WTC11 (cell line): ENCODE data around the gene ZNF30. TPM values are rescaled to one million over a fixed set of nuclear protein-coding genes. Genes with fewer than 3 reads are reported as not detected.

Experiments
- ATAC-seq: fragments of 200-7000 bp; cut with Tn5 transposase; 2 replicates; pipeline ENCODE4 v1.10.0; 2021; ENCODE audit warnings: mild to moderate bottlenecking, moderate library complexity
- CTCF ChIA-PET: fragments of 300-600 bp; sonication (Branson Sonifier 250); formaldehyde crosslinking; loops from one replicate; lab custom pipeline; 2021; ENCODE audit warnings: antibody characterized with exemption; lab: Charles Lee
- POLR2A ChIA-PET: fragments of 350-600 bp; sonication (Branson Sonifier 250); formaldehyde crosslinking; loops from one replicate; lab custom pipeline; 2021; ENCODE audit warnings: antibody characterized with exemption; lab: Charles Lee
- DNase-seq: peaks from one replicate; pipeline ENCODE4 v3.0.0; 2021; ENCODE audit warnings: low spot score
- H3K27ac Mint-ChIP-seq: 2 replicates; pipeline ENCODE4 v1.8.0; 2021; ENCODE audit warnings: mixed read lengths
- H3K27me3 Mint-ChIP-seq: 2 replicates; pipeline ENCODE4 v1.8.0; 2021; ENCODE audit warnings: low read depth, mild to moderate bottlenecking, moderate library complexity, mixed read lengths
- H3K36me3 Mint-ChIP-seq: 2 replicates; pipeline ENCODE4 v1.8.0; 2021; ENCODE audit warnings: mixed read lengths
- H3K4me1 Mint-ChIP-seq: 2 replicates; pipeline ENCODE4 v1.8.0; 2022; ENCODE audit warnings: mixed read lengths
- H3K4me3 Mint-ChIP-seq: 2 replicates; pipeline ENCODE4 v1.8.0; 2021; ENCODE audit warnings: mild to moderate bottlenecking, moderate library complexity, mixed read lengths
- H3K9me3 Mint-ChIP-seq: 2 replicates; pipeline ENCODE4 v1.8.0; 2021; ENCODE audit warnings: mixed read lengths
- ATF1 ChIP-seq: sonication (generic); formaldehyde crosslinking; IDR thresholded peaks from 2 replicates; pipeline ENCODE4 v1.8.1; 2023; ENCODE audit warnings: mild to moderate bottlenecking, moderate library complexity, missing genetic modification reagents
- CBFB ChIP-seq: sonication (generic); formaldehyde crosslinking; IDR thresholded peaks from 2 replicates; pipeline ENCODE4 v1.8.1; 2022; ENCODE audit warnings: mild to moderate bottlenecking, low read depth, missing genetic modification reagents
- CREB1 ChIP-seq: sonication (generic); formaldehyde crosslinking; IDR thresholded peaks from 2 replicates; pipeline ENCODE4 v1.8.0; 2023; ENCODE audit warnings: mild to moderate bottlenecking, missing genetic modification reagents
- FOXK1 ChIP-seq: sonication (generic); formaldehyde crosslinking; IDR thresholded peaks from 2 replicates; pipeline ENCODE4 v1.8.0; 2022; ENCODE audit warnings: mild to moderate bottlenecking, moderate library complexity, missing genetic modification reagents
- FOXP1 ChIP-seq: sonication (generic); formaldehyde crosslinking; IDR thresholded peaks from 2 replicates; pipeline ENCODE4 v1.8.0; 2022; ENCODE audit warnings: missing genetic modification reagents, mild to moderate bottlenecking, moderate library complexity, borderline replicate concordance
- IRF2 ChIP-seq: sonication (generic); formaldehyde crosslinking; IDR thresholded peaks from 2 replicates; pipeline ENCODE4 v1.8.0; 2022; ENCODE audit warnings: low read depth, missing genetic modification reagents, borderline replicate concordance
- KAT7 ChIP-seq: sonication (generic); formaldehyde crosslinking; IDR thresholded peaks from 2 replicates; pipeline ENCODE4 v1.8.1; 2023; ENCODE audit warnings: missing genetic modification reagents, mild to moderate bottlenecking, borderline replicate concordance
- MXD4 ChIP-seq: fragments of 250-450 bp; sonication (Bioruptor Pico); IDR thresholded peaks from 2 replicates; pipeline ENCODE4 v1.8.0; 2021; ENCODE audit warnings: mild to moderate bottlenecking, moderate library complexity, borderline replicate concordance
- NFATC4 ChIP-seq: fragments of 250-450 bp; sonication (Bioruptor Pico); IDR thresholded peaks from 2 replicates; pipeline ENCODE4 v1.9.0; 2021; ENCODE audit warnings: mild to moderate bottlenecking
- NR1H2 ChIP-seq: sonication (generic); formaldehyde crosslinking; IDR thresholded peaks from 2 replicates; pipeline ENCODE4 v1.9.0; 2021; ENCODE audit warnings: mild to moderate bottlenecking, moderate library complexity, missing genetic modification reagents
- NR3C1 ChIP-seq: sonication (generic); formaldehyde crosslinking; conservative IDR thresholded peaks from 2 replicates; pipeline ENCODE4 v1.8.1; 2023; ENCODE audit warnings: low read depth, mild to moderate bottlenecking, missing genetic modification reagents
- SMAD4 ChIP-seq: sonication (generic); formaldehyde crosslinking; IDR thresholded peaks from 2 replicates; pipeline ENCODE4 v1.8.0; 2022; ENCODE audit warnings: mild to moderate bottlenecking, missing genetic modification reagents
- ZNF423 ChIP-seq: fragments of 250-450 bp; sonication (Bioruptor Pico); IDR thresholded peaks from 2 replicates; pipeline ENCODE4 v2.1.2; 2022; ENCODE audit warnings: mild to moderate bottlenecking, moderate library complexity
- total RNA-seq: library from RNA; stranded (reverse); gene quantifications from 3 replicates; pipeline ENCODE4 v1.2.3, GENCODE V29; 2021
- TF ChIP-seq, protein P1 (sequence below): fragments of 200-600 bp; IDR thresholded peaks from 2 replicates; pipeline ENCODE4 v1.8.0; 2022; ENCODE audit warnings: antibody characterized with exemption
- TF ChIP-seq, protein P2 (sequence below): sonication (generic); formaldehyde crosslinking; IDR thresholded peaks from 2 replicates; pipeline ENCODE4 v1.8.0; 2022; ENCODE audit warnings: mild to moderate bottlenecking, missing genetic modification reagents
- TF ChIP-seq, protein P3 (sequence below): fragments of 250-450 bp; sonication (Bioruptor Pico); IDR thresholded peaks from 2 replicates; pipeline ENCODE4 v1.9.0; 2021; ENCODE audit warnings: moderate library complexity, mild to moderate bottlenecking, inconsistent platforms, borderline replicate concordance
- TF ChIP-seq, protein P4 (sequence below): sonication (generic); formaldehyde crosslinking; IDR thresholded peaks from 2 replicates; pipeline ENCODE4 v1.8.1; 2022; ENCODE audit warnings: mild to moderate bottlenecking, missing genetic modification reagents, moderate library complexity, borderline replicate concordance
- TF ChIP-seq, protein P5 (sequence below): sonication (generic); formaldehyde crosslinking; IDR thresholded peaks from 2 replicates; pipeline ENCODE4 v1.8.0; 2022; ENCODE audit warnings: missing genetic modification reagents
- TF ChIP-seq, protein P6 (sequence below): sonication (generic); formaldehyde crosslinking; IDR thresholded peaks from 2 replicates; pipeline ENCODE4 v1.8.1; 2023; ENCODE audit warnings: mild to moderate bottlenecking, missing genetic modification reagents, borderline replicate concordance

ZNF30 gene
- total RNA-seq, 1 experiment from 2014 or later, result 5.4 TPM

DNA sequence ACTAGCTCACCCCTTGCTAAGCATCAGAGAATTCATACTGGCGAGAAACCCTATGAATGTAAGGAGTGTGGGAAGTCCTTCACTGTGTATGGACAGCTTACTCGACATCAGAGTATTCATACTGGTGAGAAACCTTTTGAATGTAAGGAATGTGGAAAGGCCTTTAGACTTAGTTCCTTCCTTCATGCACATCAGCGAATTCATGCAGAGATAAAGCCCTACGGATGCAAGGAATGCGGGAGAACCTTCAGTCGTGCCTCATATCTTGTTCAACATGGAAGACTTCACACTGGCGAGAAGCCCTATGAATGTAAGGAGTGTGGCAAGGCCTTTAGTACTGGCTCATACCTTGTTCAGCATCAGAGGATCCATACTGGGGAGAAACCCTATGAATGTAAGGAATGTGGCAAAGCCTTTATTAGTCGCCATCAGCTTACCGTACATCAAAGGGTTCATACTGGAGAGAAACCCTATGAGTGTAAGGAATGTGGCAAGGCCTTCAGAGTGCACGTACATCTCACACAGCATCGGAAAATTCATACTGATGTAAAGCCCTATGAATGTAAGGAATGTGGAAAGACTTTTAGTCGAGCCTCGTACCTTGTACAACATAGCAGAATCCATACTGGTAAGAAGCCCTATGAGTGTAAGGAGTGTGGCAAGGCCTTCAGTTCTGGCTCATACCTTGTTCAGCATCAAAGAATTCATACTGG lies 17.3 kb downstream of the ZNF30 start (continued):
- TF ChIP-seq, protein P1, sequence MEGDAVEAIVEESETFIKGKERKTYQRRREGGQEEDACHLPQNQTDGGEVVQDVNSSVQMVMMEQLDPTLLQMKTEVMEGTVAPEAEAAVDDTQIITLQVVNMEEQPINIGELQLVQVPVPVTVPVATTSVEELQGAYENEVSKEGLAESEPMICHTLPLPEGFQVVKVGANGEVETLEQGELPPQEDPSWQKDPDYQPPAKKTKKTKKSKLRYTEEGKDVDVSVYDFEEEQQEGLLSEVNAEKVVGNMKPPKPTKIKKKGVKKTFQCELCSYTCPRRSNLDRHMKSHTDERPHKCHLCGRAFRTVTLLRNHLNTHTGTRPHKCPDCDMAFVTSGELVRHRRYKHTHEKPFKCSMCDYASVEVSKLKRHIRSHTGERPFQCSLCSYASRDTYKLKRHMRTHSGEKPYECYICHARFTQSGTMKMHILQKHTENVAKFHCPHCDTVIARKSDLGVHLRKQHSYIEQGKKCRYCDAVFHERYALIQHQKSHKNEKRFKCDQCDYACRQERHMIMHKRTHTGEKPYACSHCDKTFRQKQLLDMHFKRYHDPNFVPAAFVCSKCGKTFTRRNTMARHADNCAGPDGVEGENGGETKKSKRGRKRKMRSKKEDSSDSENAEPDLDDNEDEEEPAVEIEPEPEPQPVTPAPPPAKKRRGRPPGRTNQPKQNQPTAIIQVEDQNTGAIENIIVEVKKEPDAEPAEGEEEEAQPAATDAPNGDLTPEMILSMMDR, result no peak
- TF ChIP-seq CBFB (CRISPR knock-in tag), result no peak
- TF ChIP-seq, all 79 proteins: peak for 0

DNA sequence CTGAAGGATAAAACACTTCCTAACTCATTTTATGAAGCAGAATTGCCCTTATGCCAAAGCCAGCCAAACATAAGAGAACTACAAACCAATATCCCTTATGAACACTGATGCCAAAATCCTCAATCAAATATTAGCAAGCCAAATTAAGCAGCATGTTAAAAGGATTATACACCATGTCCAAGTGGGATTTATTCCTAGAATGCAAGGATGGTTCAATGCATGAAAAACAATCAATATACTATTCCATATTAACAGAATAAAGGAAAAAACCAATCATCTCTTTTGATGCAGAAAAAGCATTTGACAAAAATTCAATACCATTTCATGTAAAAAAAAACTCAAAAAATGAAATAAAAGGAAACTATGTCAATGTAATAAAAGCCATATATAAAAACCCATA lies 26.4 kb downstream of the ZNF30 start:
- Mint-ChIP-seq H3K27me3 (peaks cover 11% of the 10 kb centered on the region), H3K36me3 (peaks cover 54% of the 10 kb centered on the region), H3K27ac (no peak overlapping the region), H3K4me1 (no peaks in the 10 kb centered on the region), H3K4me3 (no peak overlapping the region), H3K9me3 (peaks cover 49% of the 10 kb centered on the region)
- DNase-seq (no peak), ATAC-seq (no peak)
- CTCF ChIA-PET, result no interaction called here
- POLR2A ChIA-PET, result no interaction called here
- TF ChIP-seq NR1H2 (CRISPR knock-in tag) (no peak), SMAD4 (CRISPR knock-in tag) (no peak), FOXK1 (CRISPR knock-in tag) (no peak), KAT7 (CRISPR knock-in tag) (no peak), MXD4 (CRISPR knock-in tag) (no peak), NR3C1 (CRISPR knock-in tag) (no peak), CREB1 (CRISPR knock-in tag) (no peak), FOXP1 (CRISPR knock-in tag) (no peak), NFATC4 (no peak), ZNF423 (no peak), IRF2 (no peak), ATF1 (CRISPR knock-in tag) (no peak)
- TF ChIP-seq, protein P2, sequence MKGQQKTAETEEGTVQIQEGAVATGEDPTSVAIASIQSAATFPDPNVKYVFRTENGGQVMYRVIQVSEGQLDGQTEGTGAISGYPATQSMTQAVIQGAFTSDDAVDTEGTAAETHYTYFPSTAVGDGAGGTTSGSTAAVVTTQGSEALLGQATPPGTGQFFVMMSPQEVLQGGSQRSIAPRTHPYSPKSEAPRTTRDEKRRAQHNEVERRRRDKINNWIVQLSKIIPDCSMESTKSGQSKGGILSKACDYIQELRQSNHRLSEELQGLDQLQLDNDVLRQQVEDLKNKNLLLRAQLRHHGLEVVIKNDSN (CRISPR knock-in tag), result no peak
- TF ChIP-seq, protein P3, sequence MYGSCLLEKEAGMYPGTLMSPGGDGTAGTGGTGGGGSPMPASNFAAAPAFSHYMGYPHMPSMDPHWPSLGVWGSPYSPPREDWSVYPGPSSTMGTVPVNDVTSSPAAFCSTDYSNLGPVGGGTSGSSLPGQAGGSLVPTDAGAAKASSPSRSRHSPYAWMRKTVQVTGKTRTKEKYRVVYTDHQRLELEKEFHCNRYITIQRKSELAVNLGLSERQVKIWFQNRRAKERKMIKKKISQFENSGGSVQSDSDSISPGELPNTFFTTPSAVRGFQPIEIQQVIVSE (CRISPR knock-in tag), result no peak
- TF ChIP-seq, protein P4, sequence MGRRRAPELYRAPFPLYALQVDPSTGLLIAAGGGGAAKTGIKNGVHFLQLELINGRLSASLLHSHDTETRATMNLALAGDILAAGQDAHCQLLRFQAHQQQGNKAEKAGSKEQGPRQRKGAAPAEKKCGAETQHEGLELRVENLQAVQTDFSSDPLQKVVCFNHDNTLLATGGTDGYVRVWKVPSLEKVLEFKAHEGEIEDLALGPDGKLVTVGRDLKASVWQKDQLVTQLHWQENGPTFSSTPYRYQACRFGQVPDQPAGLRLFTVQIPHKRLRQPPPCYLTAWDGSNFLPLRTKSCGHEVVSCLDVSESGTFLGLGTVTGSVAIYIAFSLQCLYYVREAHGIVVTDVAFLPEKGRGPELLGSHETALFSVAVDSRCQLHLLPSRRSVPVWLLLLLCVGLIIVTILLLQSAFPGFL, result no peak
- TF ChIP-seq, protein P5, sequence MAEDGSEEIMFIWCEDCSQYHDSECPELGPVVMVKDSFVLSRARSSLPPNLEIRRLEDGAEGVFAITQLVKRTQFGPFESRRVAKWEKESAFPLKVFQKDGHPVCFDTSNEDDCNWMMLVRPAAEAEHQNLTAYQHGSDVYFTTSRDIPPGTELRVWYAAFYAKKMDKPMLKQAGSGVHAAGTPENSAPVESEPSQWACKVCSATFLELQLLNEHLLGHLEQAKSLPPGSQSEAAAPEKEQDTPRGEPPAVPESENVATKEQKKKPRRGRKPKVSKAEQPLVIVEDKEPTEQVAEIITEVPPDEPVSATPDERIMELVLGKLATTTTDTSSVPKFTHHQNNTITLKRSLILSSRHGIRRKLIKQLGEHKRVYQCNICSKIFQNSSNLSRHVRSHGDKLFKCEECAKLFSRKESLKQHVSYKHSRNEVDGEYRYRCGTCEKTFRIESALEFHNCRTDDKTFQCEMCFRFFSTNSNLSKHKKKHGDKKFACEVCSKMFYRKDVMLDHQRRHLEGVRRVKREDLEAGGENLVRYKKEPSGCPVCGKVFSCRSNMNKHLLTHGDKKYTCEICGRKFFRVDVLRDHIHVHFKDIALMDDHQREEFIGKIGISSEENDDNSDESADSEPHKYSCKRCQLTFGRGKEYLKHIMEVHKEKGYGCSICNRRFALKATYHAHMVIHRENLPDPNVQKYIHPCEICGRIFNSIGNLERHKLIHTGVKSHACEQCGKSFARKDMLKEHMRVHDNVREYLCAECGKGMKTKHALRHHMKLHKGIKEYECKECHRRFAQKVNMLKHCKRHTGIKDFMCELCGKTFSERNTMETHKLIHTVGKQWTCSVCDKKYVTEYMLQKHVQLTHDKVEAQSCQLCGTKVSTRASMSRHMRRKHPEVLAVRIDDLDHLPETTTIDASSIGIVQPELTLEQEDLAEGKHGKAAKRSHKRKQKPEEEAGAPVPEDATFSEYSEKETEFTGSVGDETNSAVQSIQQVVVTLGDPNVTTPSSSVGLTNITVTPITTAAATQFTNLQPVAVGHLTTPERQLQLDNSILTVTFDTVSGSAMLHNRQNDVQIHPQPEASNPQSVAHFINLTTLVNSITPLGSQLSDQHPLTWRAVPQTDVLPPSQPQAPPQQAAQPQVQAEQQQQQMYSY, result no peak
- TF ChIP-seq, protein P6, sequence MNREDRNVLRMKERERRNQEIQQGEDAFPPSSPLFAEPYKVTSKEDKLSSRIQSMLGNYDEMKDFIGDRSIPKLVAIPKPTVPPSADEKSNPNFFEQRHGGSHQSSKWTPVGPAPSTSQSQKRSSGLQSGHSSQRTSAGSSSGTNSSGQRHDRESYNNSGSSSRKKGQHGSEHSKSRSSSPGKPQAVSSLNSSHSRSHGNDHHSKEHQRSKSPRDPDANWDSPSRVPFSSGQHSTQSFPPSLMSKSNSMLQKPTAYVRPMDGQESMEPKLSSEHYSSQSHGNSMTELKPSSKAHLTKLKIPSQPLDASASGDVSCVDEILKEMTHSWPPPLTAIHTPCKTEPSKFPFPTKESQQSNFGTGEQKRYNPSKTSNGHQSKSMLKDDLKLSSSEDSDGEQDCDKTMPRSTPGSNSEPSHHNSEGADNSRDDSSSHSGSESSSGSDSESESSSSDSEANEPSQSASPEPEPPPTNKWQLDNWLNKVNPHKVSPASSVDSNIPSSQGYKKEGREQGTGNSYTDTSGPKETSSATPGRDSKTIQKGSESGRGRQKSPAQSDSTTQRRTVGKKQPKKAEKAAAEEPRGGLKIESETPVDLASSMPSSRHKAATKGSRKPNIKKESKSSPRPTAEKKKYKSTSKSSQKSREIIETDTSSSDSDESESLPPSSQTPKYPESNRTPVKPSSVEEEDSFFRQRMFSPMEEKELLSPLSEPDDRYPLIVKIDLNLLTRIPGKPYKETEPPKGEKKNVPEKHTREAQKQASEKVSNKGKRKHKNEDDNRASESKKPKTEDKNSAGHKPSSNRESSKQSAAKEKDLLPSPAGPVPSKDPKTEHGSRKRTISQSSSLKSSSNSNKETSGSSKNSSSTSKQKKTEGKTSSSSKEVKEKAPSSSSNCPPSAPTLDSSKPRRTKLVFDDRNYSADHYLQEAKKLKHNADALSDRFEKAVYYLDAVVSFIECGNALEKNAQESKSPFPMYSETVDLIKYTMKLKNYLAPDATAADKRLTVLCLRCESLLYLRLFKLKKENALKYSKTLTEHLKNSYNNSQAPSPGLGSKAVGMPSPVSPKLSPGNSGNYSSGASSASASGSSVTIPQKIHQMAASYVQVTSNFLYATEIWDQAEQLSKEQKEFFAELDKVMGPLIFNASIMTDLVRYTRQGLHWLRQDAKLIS (CRISPR knock-in tag), result no peak
